HT1080 (cell line): ENCODE data around the gene UNC13D. TPM values are rescaled to one million over a fixed set of nuclear protein-coding genes. Genes with fewer than 3 reads are reported as not detected.
A peak's percentile ranks its signal among the peaks of the same experiment; 100 is the strongest.

ENCODE experiments used
- DNase-seq: peaks from one replicate; pipeline ENCODE4 v3.0.0-alpha.2; 2015; ENCODE audit warnings: low read depth
- total RNA-seq: library from RNA; depleted of rRNA; stranded (reverse); fragments of >200 nt; shearing (Covaris generic); gene quantifications from 2 replicates; pipeline ENCODE4 v1.2.3, GENCODE V29; 2014

The UNC13D gene
- total RNA-seq, 1 experiment from 2014 or later, result 2.7 TPM

DNA sequence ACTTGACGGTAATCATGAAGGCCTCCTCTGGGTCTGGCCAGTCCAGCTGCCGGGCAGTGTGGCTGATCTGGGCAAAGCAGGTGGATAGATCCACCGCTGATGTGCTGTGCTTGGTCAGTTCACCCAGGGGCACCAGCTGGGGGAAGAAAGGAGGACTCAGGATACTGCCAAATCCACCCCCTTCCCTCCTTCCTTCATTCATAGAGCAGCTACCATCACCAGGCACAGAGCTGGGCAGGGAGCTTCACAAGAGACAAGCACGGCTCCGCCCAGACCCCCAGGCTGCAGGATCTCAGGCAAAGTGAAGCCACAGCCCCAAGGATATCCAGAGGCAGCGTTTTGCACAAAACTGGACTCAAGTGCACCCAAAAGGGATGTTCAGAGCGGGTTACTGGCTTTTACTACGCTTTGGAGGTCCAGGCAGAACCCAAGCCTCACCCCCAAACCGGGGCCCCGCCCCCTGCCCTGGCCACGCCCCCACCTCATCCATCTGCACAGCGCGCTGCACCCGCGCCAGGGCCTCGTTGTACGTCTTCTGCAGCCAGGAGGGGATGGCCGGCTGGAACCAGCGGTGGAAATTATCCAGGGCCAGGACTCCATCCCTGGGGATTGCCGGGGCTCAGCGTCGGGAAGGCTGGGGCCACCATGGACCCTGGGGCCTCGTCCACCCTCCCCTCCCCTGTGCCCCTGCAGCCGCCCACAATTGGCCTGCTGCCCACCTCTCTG, 9.1 kb downstream of the UNC13D start:
- no peak for DNase-seq

DNA sequence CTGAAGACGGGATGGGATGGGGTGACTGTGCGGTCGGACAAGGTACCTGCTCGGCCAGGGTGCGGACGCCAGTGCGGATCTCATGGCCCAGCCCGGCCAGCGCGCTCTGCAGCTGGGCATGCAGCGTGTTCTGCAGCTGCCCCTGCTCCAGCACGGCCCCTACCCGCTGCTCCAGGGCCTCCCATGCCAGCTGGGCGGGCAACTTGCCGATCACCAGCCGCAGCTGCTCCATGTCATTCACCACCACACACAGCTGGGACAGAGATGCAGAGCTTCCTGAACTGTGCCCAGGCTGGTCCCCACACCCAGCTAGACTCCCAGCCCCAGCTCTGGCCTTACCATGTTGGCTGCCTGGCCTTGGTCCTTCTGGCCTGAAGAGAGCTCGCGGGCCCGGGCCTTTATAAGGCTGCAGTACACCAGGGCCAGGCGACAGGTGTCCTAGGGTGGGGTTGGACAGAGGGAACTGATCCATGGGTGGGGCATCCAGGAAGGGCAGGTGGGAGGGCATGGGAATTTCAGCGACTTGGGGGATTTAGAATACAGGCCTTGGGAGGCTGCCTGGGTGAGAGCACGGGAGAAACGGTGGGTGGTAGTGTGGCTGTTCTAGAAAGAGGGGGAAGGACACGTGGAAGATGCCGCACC, 9.8 kb downstream of the UNC13D start:
- DNase-seq, result no peak

DNA sequence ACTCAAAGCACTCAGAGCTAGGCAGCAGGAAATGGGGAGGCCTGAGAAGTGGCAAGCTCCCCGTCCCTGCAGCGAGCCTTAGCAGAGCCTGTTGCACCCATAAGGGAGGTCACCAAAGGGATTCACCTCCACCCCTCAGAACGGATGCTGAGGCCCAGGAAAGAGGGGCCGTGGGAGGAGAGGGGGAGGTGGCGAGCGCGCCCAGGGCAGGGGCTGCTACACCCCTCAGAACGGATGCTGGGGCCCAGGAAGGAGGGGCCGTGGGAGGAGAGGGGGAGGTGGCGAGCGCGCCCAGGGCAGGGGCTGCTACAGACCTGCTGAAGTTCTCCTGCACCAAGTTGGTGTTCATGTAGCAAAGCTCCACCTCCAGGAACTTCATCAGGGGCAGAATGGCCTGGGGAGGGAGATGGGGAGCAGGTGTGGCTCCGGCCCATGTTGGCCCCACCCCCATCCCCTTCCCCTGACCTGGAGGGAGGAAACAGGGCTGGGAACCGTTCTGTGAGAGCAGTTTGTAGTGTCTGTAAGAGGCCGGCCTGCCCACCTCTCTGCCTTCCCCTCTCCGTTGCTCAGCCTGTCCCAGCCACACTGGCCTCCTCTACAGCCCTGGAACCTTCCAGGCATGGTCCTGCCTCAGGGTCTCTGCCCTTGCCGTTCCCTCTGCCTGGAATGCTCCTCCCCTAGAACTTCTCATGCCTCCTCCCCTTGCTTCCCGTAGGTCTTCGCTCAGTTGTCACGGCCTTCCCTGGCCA, 11.4 kb downstream of the UNC13D start:
- no peak for DNase-seq

DNA sequence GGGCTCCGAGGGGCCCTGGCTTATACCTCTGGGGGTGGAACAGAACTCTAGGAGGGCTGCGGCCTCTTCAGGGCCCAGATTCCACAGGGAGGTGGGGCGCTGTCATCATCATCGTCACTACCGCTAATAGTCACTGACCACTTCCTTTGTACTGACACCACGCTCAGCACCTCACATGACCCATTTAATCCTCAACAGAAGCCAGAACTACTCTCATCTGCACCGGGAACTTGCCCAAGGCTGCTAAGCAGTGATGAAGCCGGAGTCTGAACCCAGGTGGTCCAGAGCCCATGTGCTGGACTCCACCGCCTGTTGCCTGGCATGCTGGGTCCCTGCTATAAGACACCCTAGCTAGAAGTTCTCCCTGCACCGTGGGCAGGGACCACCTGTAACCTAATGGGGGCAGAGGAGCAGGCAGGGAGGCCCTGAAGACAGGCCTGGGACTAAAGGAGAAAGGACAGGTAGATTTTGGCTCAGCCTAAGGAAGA, 12.0 kb downstream of the UNC13D start:
- DNase-seq, result peak; percentile 94

DNA sequence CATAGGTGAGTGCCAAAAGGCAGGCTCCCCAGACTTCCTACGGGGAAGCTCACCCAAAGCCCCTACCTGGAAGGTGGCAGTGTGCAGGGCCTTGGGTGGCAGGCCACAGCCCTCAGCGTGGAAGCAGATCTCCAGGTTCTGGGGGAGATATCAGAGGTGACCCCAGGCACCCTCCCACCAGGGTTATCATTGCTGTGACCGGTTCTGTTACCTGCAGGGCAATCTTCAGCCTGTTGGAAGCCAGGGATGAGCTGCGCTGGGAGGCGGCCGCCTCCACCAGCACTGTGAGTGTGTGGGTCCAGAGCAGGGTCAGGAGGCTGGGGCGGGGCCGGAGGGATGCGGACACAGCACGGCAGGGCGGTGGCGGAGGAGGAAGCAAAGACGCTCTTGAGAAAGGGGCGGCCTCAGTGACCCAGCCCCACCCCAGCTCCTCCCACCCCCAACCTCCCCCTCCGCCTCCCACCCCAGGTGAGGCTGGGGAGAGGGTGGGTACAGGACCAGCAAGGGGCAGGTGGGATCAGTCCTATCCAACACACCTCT, 13.1 kb downstream of the UNC13D start:
- no peak for DNase-seq

DNA sequence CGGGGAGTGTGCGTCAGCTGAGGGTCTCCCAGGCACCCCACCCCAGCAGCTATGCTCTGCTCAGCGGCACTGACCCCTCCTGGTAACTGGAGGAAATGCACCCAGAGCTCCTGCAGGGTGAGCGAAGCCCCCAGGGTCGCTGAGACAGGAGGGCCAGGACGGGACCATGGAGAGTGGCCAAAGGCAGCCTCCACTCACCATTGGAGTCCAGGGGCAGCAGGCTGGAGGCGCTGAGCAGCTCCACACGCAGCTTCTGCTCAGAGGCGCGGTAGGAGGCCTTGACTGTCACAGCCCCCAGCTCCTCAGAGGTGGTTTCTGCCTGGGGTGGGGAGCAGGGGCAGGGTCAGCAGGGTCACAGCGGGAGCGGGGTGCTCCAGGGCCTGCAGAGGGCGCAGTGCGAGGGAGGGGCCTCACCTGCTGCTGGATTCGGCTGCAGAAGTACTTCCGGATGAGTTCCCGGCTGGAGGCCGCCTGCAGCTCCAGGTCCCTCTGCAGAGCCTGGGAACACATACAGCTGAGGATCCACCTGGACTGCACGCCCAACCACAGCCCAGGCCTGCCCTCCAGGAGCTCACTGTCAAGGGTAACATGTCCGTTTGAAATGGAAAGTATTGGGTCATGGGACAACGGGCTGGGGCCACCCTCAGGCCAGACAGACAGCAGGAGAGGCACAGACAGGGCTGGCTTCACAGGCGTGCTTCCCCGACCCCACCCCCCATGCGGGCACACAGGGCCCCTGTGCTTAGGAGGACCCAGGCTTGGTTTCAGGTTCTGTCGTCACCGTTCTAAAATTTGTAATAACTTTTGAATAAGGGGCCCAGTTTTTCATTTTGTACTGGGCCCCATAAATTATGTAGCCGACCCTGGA, 13.8 kb downstream of the UNC13D start:
- no peak for DNase-seq

DNA sequence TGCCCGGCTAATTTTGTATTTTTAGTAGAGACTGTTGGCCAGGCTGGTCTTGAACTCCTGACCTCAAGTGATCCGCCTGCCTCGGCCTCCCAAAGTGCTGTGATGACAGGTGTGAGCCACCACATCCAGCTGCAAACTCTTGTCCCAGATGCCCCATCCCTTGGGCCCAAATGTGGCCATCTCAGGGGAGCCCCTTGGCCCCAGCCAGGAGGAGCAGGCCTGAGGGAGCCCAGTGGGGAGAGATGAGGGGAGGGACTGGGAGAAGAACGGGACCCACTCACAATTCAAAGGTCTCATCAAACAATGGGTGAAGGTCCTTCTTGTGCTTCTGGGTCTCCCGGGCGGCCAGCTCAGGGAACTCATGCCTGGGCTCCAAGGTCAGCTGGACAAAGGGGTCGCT, 14.5 kb downstream of the UNC13D start:
- no peak for DNase-seq

DNA sequence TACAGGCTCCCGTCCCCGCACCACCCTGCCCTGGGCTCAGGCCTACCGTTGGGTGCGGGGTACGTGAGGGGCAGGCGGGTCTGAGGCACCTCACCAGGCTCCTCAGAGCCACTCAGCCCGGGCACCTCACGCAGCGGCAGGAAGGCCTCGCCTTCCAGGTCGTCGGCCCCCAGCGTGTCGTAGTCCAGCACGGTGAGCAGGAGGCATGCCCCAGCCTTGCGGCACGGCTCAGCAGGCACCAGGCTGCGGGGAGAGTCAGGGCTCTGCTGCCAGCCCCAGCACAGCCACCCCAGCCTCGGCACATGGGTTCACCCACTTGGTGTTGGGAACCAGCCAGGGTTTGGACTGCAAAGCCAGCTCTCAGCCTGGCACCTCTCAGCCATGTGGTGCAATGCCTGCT, 15.5 kb downstream of the UNC13D start:
- DNase-seq, result no peak

DNA sequence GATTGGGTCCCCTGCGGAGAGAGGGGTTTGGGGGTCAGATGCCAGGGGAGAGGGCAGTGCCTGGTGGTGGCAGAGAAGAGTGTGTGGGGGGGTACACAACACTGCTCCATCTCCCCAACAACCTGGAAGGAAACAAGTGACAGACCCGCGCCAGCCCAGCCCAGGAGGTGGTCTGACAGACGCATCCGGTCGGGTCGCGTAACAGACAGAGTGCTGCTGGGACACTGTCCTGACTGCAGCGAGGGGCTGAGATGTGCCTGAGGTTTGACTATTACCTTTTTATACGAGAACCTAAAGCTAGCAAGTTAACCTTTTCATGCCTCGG, 16.2 kb downstream of the UNC13D start:
- DNase-seq, result no peak

DNA sequence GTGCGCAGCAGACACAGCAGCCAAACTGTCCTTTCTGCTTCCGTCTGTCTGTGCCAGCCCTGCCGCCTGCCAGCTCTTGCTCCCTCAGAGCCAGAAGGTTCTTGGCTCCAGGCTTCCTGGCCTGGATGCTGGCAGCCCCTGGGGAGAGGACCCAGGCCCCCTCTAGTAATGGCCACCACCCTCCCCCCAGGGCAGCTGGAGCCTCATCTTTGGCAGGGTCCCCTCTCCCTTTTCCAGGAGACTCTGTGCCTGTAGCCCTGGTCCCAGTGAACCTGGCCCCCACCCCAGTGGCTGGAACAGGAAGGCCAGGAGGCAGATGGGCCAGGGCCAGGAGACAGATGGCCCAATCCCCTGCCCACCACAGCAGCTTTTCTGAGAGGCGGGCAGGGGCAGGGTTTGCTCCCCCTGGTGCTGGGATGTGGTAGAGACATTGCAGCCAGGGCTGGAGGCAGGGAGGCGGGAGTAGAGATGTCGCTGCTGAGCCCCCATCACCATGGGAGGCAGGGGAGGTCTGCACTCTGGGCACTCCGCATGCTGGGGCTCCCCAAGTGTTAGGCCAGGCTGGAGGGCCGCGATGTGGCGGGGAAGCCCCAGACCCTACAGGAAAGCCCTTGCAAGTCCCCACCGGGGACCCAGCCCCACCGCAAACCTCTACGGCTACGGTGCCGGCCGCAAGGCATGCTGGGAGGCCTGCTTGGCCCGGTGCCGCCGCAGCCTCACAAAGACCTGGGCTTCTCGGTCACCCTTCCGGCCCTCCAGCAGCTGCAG, 16.7 kb downstream of the UNC13D start:
- peak; percentile 51 for DNase-seq

DNA sequence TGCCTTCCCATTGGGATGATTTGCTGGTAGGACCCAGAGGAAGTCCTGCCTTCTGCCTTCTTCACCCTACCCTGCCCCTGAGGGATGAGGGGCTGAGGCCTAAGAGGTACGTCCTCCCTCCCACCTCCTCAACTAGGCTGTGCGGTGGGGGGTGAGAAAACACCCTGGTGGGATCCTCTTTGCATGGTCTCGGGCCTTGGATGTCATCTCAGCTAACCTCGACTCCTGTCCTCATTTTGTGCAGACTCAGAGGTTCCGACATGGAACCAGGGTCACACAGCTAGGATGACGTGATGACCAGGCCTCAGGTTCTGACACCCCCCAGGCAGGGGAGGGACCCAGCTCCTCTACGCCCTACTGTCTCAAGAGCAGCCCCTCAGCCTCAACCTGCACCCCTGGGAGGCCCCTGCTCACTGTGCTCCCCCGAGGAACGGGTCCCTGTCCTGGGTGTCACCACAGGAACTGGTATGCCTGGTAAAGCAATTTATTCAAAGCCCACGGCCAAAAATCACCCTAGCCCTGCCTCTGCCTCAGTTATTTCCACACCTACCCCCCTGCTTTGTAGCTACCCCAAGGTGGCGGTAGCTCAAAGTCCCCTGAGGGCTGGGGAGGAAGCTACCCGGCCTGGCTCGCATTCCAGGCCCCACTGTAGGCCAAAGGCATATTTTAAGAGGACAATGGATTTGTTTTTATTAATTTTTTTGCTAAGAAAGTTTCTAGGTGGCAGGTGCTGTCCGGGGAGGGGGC, 17.5 kb downstream of the UNC13D start:
- DNase-seq, result no peak

DNA sequence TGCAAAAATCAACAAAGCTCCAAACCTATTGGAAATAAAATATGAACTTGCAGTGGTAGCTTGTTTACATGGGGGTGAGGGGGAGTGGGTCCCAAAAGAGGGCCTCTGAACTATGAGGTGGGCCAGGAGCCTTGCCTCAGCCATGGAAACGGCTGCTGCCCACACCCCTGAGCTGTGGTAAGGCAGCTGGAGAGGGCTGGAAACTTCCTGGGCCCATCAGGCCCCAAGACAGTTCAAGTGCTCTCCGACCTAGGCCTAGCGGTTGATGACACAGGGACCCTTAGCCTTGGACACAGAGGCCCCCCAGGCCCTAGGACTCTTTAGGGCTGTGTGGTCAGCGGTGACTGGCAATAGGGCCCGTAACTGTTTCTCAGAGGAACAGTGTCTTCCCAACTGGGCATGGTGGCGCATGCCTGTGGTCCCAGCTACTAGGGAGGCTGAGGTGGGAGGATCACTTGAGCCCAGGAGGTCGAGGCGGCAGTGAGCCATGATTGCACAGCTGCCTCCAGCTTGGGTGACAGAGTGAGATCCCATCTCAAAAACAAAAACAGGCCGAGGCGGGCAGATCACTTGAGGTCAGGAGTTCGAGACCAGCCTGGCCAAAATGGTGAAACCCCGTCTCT, 18.3 kb downstream of the UNC13D start:
- DNase-seq, result no peak

DNA sequence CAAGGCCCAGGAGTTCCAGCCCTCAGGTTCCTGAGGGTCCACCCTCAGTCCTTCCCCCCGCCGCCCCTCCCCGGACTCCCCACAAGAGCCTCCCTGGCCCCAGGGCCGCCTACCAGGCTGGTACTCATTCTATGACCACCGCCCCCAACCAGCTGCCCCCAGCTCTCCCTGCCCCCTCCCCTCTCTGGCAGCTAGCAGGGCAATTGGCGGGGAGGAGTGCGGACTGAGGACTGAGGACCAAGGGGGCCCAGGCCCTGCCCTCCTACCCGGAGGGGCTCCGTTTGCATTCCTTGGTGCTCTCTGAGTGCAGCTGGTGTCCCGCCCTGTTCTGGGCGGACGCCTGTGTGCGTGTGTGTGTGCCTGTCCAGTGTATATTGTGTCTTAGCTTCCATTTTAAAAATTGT, 19.1 kb downstream of the UNC13D start:
- DNase-seq, result no peak

DNA sequence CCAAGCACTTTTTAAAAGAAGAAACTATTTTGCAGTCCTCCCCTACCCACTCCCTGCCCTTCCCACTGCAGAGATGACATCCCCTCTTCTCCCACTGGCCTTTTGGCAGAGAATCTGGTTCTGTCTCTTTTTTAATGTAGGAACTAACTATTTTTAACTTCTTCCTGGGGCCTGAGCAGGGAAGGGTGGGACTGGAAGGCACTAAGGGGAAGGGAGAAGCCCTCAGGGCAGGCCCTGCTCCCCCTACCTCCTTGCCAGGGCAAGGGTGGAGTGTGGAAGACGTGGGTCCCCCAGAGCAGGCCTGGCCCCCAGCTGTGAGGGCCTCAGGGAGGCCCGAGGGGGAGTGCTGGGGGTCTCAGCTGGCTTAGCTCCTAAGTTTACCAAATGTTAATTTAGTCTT, 19.5 kb downstream of the UNC13D start:
- DNase-seq, result no peak

DNA sequence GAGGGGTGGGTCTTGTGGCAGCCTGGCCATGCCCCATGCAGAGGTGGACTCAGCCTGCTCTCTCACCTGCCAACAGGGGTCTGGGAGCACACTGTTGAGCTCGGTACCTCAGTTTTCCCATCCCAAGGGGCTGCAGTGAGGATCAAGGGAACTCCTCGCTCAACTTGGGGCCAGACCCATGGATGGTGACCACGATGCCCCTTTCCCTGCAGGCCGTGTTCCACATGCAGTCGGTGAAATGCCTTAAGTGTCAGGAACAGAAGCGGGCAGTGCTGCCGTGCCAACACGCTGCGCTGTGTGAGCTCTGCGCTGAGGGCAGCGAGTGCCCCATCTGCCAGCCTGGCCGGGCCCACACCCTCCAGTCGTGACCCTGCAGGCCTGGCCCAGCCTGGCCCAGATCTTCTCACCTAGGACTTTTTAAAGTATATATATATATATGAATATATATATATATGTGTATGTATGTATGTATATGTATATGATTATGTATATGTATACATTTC, 20.1 kb downstream of the UNC13D start:
- no peak for DNase-seq

DNA sequence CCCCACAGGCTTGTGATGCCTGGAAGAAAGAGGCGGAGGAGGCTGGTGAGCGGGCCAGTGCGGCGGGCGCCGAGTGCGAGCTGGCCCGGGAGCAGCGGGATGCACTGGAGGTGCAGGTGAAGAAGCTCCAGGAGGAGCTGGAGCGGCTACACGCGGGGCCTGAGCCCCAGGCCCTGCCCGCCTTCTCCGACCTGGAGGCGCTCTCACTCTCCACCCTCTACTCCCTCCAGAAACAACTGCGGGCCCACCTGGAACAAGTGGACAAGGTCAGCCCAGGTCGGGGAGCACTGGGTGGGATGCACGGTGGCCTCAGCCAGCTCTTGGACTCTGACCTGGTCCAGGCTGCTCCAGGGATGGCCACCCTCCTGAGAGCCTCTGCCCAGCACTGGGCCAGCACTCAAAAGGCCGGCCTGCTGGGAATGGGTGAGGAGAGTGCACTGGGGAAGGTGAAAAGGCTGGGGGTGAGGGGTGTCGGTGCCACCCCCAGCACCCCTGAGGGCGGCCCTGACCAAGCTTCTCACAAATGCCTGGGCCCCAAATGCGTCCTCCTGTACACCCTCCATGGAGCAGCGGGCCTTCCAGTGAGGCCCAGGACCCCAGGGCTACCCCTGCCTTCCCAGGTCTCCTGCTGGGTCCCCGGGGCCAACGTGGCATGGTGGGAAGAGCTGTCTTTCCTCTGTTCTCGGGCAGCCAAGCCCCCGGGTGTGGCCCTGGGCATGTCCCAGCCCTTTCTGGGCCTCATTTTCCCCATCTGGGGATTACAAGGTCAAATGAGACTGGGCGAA, 20.8 kb downstream of the UNC13D start:
- DNase-seq, result no peak

DNA sequence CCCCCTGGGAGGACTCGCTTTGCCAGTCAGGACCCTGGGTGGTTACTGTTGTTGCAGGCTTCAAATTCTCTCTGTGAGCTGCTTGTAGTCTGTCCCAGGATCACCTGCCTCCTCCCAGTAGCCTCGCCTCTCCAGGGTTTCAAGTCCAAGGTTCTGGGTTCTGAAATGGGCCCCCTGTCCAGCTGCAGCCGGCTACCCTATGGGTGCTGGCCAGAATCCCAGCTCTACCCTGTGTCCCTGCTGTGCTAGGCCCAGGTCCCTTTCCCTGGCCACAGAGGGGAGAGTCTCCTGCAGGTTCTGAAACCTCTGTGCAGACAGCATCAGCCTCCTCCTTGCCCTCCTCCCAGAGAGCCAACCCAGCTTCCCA, 21.4 kb downstream of the UNC13D start:
- no peak for DNase-seq

DNA sequence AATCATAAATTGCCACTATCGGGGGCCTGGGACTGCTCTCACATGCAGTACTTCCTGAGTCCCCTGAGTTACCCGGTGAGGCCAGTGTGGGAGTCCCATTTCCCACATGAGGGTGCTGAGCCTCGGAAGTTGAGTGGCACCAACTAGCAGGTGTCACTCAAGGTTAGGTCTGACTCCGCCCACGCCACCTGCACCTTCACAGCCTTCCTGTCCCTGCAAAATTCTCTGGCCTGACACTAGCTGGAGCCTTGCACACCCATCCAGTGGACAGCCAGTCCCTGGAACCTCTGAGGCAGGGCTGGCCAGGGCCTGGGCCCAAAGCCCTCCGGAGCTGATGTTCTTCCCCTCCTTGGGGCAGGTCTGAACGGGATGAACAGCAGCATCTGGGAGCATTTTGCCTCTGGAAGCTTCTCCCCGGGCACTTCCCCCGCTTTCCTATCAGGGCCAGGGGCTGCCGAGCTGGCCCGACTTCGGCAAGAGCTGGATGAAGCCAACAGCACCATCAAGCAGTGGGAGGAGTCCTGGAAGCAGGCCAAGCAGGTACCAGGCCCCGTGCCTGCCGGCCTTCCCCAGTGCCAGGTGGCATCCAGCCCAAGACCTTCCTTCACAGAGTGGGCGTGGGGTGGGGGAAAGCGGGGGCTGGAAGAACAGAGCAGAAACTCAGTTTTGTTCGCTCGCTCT, 21.9 kb downstream of the UNC13D start:
- DNase-seq, result no peak
